Measurements from ENCODE around the gene PMF1.
"Not testable (repeated sequence)": the region's sequence is repeated elsewhere in the genome, so short reads cannot be mapped to it uniquely, and the experiment has no call there.

PMF1 gene

GRCh38 chr1:156182010-156182779, 30.6 kb upstream of the PMF1 start:
- not testable (repeated sequence) for H3K4me3 ChIP-seq (ENCODE audit: low read length); H3K27me3 ChIP-seq (replicated peaks; ENCODE audit: control insufficient read depth, insufficient read depth, low read length); H3K9ac ChIP-seq (ENCODE audit: low read length); DNase-seq (ENCODE audit: low read depth); H3K4me1 ChIP-seq (ENCODE audit: control insufficient read depth, insufficient read depth, low read length); H3K36me3 ChIP-seq (ENCODE audit: control insufficient read depth, insufficient read depth, low read length, severe bottlenecking)
- peaks cover 10% of the 10 kb centered on the region for H3K9me3 ChIP-seq (ENCODE audit: control insufficient read depth, low read length)

- not testable (repeated sequence) for H3K36me3 ChIP-seq (ENCODE audit: control insufficient read depth, insufficient read depth, low read length, severe bottlenecking); DNase-seq (ENCODE audit: low read depth); H3K4me3 ChIP-seq (ENCODE audit: low read length); H3K9ac ChIP-seq (ENCODE audit: low read length); H3K4me1 ChIP-seq (ENCODE audit: control insufficient read depth, insufficient read depth, low read length); H3K27me3 ChIP-seq (replicated peaks; ENCODE audit: control insufficient read depth, insufficient read depth, low read length)
- peaks cover 11% of the 10 kb centered on the region for H3K9me3 ChIP-seq (ENCODE audit: control insufficient read depth, low read length)
Observed at GRCh38 chr1:156186347-156187177, 26.2 kb upstream of the PMF1 start.

GRCh38 chr1:156190265-156190664, 22.5 kb upstream of the PMF1 start:
- H3K9ac ChIP-seq (ENCODE audit: low read length); H3K4me3 ChIP-seq (ENCODE audit: low read length): not testable (repeated sequence)
- H3K9me3 ChIP-seq (ENCODE audit: control insufficient read depth, low read length), result peaks cover 11% of the 10 kb centered on the region

GRCh38 chr1:156191292-156191964, 21.4 kb upstream of the PMF1 start:
- Histone ChIP-seq H3K36me3 (ENCODE audit: control insufficient read depth, insufficient read depth, low read length, severe bottlenecking) (peaks cover 7% of the 10 kb centered on the region), H3K4me3 (ENCODE audit: low read length) (no peak overlapping the region), H3K27me3 (replicated peaks; ENCODE audit: control insufficient read depth, insufficient read depth, low read length) (no peaks in the 10 kb centered on the region), H3K9me3 (ENCODE audit: control insufficient read depth, low read length) (peaks cover 8% of the 10 kb centered on the region), H3K9ac (ENCODE audit: low read length) (no peak overlapping the region), H3K4me1 (ENCODE audit: control insufficient read depth, insufficient read depth, low read length) (peaks cover 21% of the 10 kb centered on the region)
- no peak for DNase-seq (ENCODE audit: low read depth)

More at GRCh38 chr1:156190265-156190664, 22.5 kb upstream of the PMF1 start:
- H3K27me3 ChIP-seq (replicated peaks; ENCODE audit: control insufficient read depth, insufficient read depth, low read length); DNase-seq (ENCODE audit: low read depth); H3K4me1 ChIP-seq (ENCODE audit: control insufficient read depth, insufficient read depth, low read length); H3K36me3 ChIP-seq (ENCODE audit: control insufficient read depth, insufficient read depth, low read length, severe bottlenecking): not testable (repeated sequence)

GRCh38 chr1:156193208-156193487, 19.7 kb upstream of the PMF1 start:
- DNase-seq (ENCODE audit: low read depth), result no peak
- H3K4me3 ChIP-seq (ENCODE audit: low read length), result peak overlapping the region; percentile 95

GRCh38 chr1:156193488-156194299, 19.1 kb upstream of the PMF1 start, which contains the start of gene SLC25A44:
Gene SLC25A44, plus strand, starts transcription at chr1:156194104. Its CDS starts 5,744 bp downstream, at chr1:156199848.
- H3K9ac ChIP-seq (ENCODE audit: low read length), result peak within 1 kb of the TSS; percentile 92
- H3K27me3 ChIP-seq (replicated peaks; ENCODE audit: control insufficient read depth, insufficient read depth, low read length), result no peaks in the 10 kb centered on the region
- no peaks in the 10 kb centered on the region for H3K9me3 ChIP-seq (ENCODE audit: control insufficient read depth, low read length)
- H3K4me3 ChIP-seq (ENCODE audit: low read length), result peak within 1 kb of the TSS; percentile 95
- H3K4me1 ChIP-seq (ENCODE audit: control insufficient read depth, insufficient read depth, low read length), result peaks cover 21% of the 10 kb centered on the region
- peak; percentile 99 for DNase-seq (ENCODE audit: low read depth)
- H3K36me3 ChIP-seq (ENCODE audit: control insufficient read depth, insufficient read depth, low read length, severe bottlenecking), result peaks cover 7% of the 10 kb centered on the region

More at GRCh38 chr1:156193208-156193487, 19.7 kb upstream of the PMF1 start:
- Histone ChIP-seq H3K9me3 (ENCODE audit: control insufficient read depth, low read length) (no peaks in the 10 kb centered on the region), H3K9ac (ENCODE audit: low read length) (peak overlapping the region; percentile 87), H3K4me1 (ENCODE audit: control insufficient read depth, insufficient read depth, low read length) (peaks cover 21% of the 10 kb centered on the region), H3K27me3 (replicated peaks; ENCODE audit: control insufficient read depth, insufficient read depth, low read length) (no peaks in the 10 kb centered on the region), H3K36me3 (ENCODE audit: control insufficient read depth, insufficient read depth, low read length, severe bottlenecking) (peaks cover 7% of the 10 kb centered on the region)

GRCh38 chr1:156194300-156194652, 18.5 kb upstream of the PMF1 start:
- H3K9ac ChIP-seq (ENCODE audit: low read length), result peak overlapping the region; percentile 92
- H3K9me3 ChIP-seq (ENCODE audit: control insufficient read depth, low read length), result no peaks in the 10 kb centered on the region
- peaks cover 21% of the 10 kb centered on the region for H3K4me1 ChIP-seq (ENCODE audit: control insufficient read depth, insufficient read depth, low read length)
- H3K27me3 ChIP-seq (replicated peaks; ENCODE audit: control insufficient read depth, insufficient read depth, low read length), result no peaks in the 10 kb centered on the region
- peaks cover 7% of the 10 kb centered on the region for H3K36me3 ChIP-seq (ENCODE audit: control insufficient read depth, insufficient read depth, low read length, severe bottlenecking)
- peak overlapping the region; percentile 95 for H3K4me3 ChIP-seq (ENCODE audit: low read length)
- peak; percentile 48 for DNase-seq (ENCODE audit: low read depth)

GRCh38 chr1:156195853-156196252, 17.0 kb upstream of the PMF1 start:
- peaks cover 21% of the 10 kb centered on the region for H3K4me1 ChIP-seq (ENCODE audit: control insufficient read depth, insufficient read depth, low read length)
- DNase-seq (ENCODE audit: low read depth), result no peak
- no peaks in the 10 kb centered on the region for H3K9me3 ChIP-seq (ENCODE audit: control insufficient read depth, low read length)
- H3K27me3 ChIP-seq (replicated peaks; ENCODE audit: control insufficient read depth, insufficient read depth, low read length), result no peaks in the 10 kb centered on the region
- no peak overlapping the region for H3K4me3 ChIP-seq (ENCODE audit: low read length)
- peaks cover 17% of the 10 kb centered on the region for H3K36me3 ChIP-seq (ENCODE audit: control insufficient read depth, insufficient read depth, low read length, severe bottlenecking)
- H3K9ac ChIP-seq (ENCODE audit: low read length), result no peak overlapping the region

- H3K9ac ChIP-seq (ENCODE audit: low read length), result no peak overlapping the region
- no peak for DNase-seq (ENCODE audit: low read depth)
- H3K4me3 ChIP-seq (ENCODE audit: low read length), result no peak overlapping the region
- H3K9me3 ChIP-seq (ENCODE audit: control insufficient read depth, low read length), result no peaks in the 10 kb centered on the region
- peaks cover 21% of the 10 kb centered on the region for H3K4me1 ChIP-seq (ENCODE audit: control insufficient read depth, insufficient read depth, low read length)
- no peaks in the 10 kb centered on the region for H3K27me3 ChIP-seq (replicated peaks; ENCODE audit: control insufficient read depth, insufficient read depth, low read length)
- peaks cover 17% of the 10 kb centered on the region for H3K36me3 ChIP-seq (ENCODE audit: control insufficient read depth, insufficient read depth, low read length, severe bottlenecking)
Observed at GRCh38 chr1:156196445-156196844, 16.4 kb upstream of the PMF1 start.

- peaks cover 27% of the 10 kb centered on the region for H3K36me3 ChIP-seq (ENCODE audit: control insufficient read depth, insufficient read depth, low read length, severe bottlenecking)
- DNase-seq (ENCODE audit: low read depth), result no peak
- H3K27me3 ChIP-seq (replicated peaks; ENCODE audit: control insufficient read depth, insufficient read depth, low read length), result no peaks in the 10 kb centered on the region
- no peak overlapping the region for H3K4me3 ChIP-seq (ENCODE audit: low read length)
- H3K9ac ChIP-seq (ENCODE audit: low read length), result no peak overlapping the region
- H3K9me3 ChIP-seq (ENCODE audit: control insufficient read depth, low read length), result no peaks in the 10 kb centered on the region
- H3K4me1 ChIP-seq (ENCODE audit: control insufficient read depth, insufficient read depth, low read length), result peaks cover 27% of the 10 kb centered on the region
Observed at GRCh38 chr1:156198831-156199349, 13.9 kb upstream of the PMF1 start.
